LNCAP (cell line): ENCODE data around the gene BSND.

Source experiments
- CTCF ChIP-seq: fragments of 450-650 bp; IDR thresholded peaks from 2 replicates; pipeline ENCODE4 v1.5.1; 2017; ENCODE audit warnings: mild to moderate bottlenecking

The BSND gene

GRCh38 chr1:55043011-55043410 is 44.3 kb downstream of the BSND start:
- TF ChIP-seq CTCF, result no peak

DNA sequence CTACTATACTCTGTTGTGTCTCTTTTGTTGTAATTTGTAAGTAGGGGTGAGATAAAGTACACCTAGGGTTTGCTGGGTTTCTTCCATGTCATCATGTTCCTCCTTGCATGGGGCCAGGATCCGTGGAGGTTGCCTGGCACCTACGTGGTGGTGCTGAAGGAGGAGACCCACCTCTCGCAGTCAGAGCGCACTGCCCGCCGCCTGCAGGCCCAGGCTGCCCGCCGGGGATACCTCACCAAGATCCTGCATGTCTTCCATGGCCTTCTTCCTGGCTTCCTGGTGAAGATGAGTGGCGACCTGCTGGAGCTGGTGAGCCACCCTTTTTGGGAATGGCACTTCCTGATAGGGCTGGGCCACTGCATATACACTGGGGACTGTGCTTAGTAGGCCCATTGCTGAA is 45.0 kb downstream of the BSND start:
- no peak for TF ChIP-seq CTCF

- no peak for TF ChIP-seq CTCF
Observed at GRCh38 chr1:55044617-55045397, 46.1 kb downstream of the BSND start.

- no peak for TF ChIP-seq CTCF
Observed at GRCh38 chr1:55045430-55045829, 46.7 kb downstream of the BSND start.

DNA sequence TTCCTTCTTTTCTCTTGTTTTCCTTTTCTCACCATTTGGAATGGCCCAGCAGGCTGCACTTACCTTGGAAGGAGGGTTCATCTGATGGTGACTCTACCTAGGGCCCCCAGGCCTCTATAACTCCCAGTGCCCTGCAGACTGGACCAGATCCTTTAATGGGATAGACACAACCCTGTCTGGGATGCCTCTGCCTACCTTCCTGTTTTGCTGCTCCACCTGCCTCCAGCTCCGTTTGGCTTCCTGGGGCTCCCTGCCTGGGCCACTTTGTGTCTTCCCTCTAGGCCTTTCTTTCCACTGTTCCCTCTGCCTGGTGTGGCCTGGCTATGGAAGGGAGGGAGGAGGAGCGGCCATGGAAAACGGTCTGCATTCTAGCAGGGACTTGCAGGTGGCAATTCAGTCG is 48.1 kb downstream of the BSND start:
- no peak for TF ChIP-seq CTCF

- TF ChIP-seq CTCF, result no peak
Observed at GRCh38 chr1:55047611-55048010, 48.9 kb downstream of the BSND start.

DNA sequence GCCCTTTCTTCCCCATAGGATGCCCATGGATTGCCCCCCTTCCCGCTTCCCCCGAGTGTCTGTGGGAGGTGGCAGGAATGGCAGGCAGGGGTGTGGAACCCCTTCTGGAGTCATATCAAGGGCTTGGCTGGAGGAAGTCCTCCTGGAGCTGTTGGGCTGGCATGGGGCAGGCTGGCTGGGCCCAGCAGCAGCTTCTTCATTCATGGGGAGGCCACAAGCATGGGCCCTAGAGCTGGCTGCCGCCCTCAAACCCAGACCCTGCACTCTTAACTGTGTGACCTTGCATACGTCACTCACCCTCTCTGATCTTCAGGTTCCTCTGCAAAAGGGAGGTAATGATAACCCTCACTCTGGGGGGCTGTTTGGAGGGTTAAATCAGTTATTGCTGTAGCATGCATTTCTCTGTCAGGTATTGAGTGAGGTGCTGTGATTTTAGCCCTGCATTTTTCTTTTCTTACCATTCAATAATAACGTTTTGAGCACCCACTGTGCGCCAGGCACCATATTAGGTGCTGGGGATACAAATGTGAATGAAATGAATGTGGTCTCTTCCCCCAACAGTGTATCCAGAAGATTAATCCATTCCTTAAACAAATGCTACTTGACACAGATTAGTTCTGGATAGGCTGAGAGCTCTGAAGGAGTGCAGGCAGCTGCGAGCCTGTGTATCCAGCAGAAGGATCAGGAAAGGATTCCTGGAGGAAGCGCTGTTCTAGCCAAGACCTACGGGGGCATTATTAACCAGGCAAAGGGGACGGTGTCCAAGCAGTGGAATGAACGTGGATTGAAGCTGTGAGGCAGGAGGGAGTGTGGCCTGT is 49.9 kb downstream of the BSND start:
- no peak for TF ChIP-seq CTCF
